HG03342 (cell line): ENCODE measurements around the gene ZNRF3.

ENCODE experiments used
- ATAC-seq: cut with Tn5 transposase; IDR thresholded peaks from one replicate; pipeline ENCODE4 v1.9.1; 2021; ENCODE audit warnings: mild to moderate bottlenecking, moderate library complexity; ENCODE audit not compliant: unreplicated experiment

ZNRF3 gene

GRCh38 chr22:28949788-28950187 is 66.4 kb downstream of the ZNRF3 start:
- ATAC-seq: no peak

GRCh38 chr22:28950617-28951411 is 67.4 kb downstream of the ZNRF3 start:
- no peak for ATAC-seq

GRCh38 chr22:28951530-28951929 is 68.2 kb downstream of the ZNRF3 start:
- no peak for ATAC-seq

- ATAC-seq: no peak
Measured at GRCh38 chr22:28951969-28952521, 68.7 kb downstream of the ZNRF3 start.

- ATAC-seq: no peak
Measured at GRCh38 chr22:28952857-28953256, 69.5 kb downstream of the ZNRF3 start.

GRCh38 chr22:28953403-28953802 is 70.0 kb downstream of the ZNRF3 start:
- no peak for ATAC-seq

GRCh38 chr22:28953976-28954880 is 70.9 kb downstream of the ZNRF3 start:
- ATAC-seq: no peak

- ATAC-seq: no peak
Measured at GRCh38 chr22:28955817-28956216, 72.4 kb downstream of the ZNRF3 start.

- no peak for ATAC-seq
Measured at GRCh38 chr22:28956506-28956905, 73.1 kb downstream of the ZNRF3 start.

GRCh38 chr22:28958611-28959010 is 75.2 kb downstream of the ZNRF3 start:
- ATAC-seq: no peak

GRCh38 chr22:28962042-28962554 is 78.7 kb downstream of the ZNRF3 start:
- no peak for ATAC-seq

- ATAC-seq: no peak
Measured at GRCh38 chr22:28963362-28963761, 80.0 kb downstream of the ZNRF3 start.

GRCh38 chr22:28967163-28967665 is 83.8 kb downstream of the ZNRF3 start:
- ATAC-seq: no peak

GRCh38 chr22:28967969-28968368 is 84.6 kb downstream of the ZNRF3 start:
- no peak for ATAC-seq

- no peak for ATAC-seq
Measured at GRCh38 chr22:28969401-28970168, 86.2 kb downstream of the ZNRF3 start.

- no peak for ATAC-seq
Measured at GRCh38 chr22:28973352-28973751, 90.0 kb downstream of the ZNRF3 start.

- no peak for ATAC-seq
Measured at GRCh38 chr22:28977060-28977459, 93.7 kb downstream of the ZNRF3 start.

- ATAC-seq: no peak
Measured at GRCh38 chr22:28977481-28977971, 94.2 kb downstream of the ZNRF3 start.

- ATAC-seq: no peak
Measured at GRCh38 chr22:28978158-28978557, 94.8 kb downstream of the ZNRF3 start.
